Transverse colon (tissue), 4 donors: ENCODE data around the gene VPS8. TPM values are rescaled to one million over a fixed set of nuclear protein-coding genes. Genes with fewer than 3 reads are reported as not detected.

ENCODE experiments used
- DNase-seq: peaks from one replicate; pipeline ENCODE4 v3.0.0-alpha.2; 2019
- H3K27ac ChIP-seq, 4 donors: fragments of 200-600 bp; sonication (generic); 2 replicates each; pipeline ENCODE4 v1.5.1; 2016 to 2018; ENCODE audit warnings: inconsistent platforms in 4 of 4
- H3K27me3 ChIP-seq: fragments of 200-600 bp; sonication (generic); 2 replicates; pipeline ENCODE4 v1.5.1; 2017; ENCODE audit warnings: inconsistent platforms
- H3K36me3 ChIP-seq, 4 donors: fragments of 200-600 bp; sonication (generic); 2 replicates each; pipeline ENCODE4 v1.5.1; 2017 to 2019; ENCODE audit warnings: inconsistent platforms in 4 of 4
- H3K4me1 ChIP-seq, 4 donors: fragments of 200-600 bp; sonication (generic); 2 replicates each; pipeline ENCODE4 v1.5.1; 2017 to 2020; ENCODE audit warnings: inconsistent platforms in 4 of 4
- H3K4me3 ChIP-seq, 4 donors: fragments of 200-600 bp; sonication (generic); 1 replicate in 1 of 4; 2 replicates in 3 of 4; pipeline versions ENCODE4 v1.5.1 to v1.6.1; 2017 to 2019; ENCODE audit warnings: inconsistent platforms in 4 of 4
- H3K9me3 ChIP-seq, 2 donors: fragments of 200-600 bp; sonication (generic); 2 replicates each; pipeline ENCODE4 v1.5.1; 2017 to 2019; ENCODE audit warnings: inconsistent platforms in 2 of 2
- CTCF ChIP-seq, 5 experiments: fragments of 200-600 bp in 3 of 5; fragments of 450-650 bp in 2 of 5; sonication (generic) in 3 of 5; IDR thresholded peaks; 1 replicate in 2 of 5; 2 replicates in 3 of 5; pipeline ENCODE4 v1.5.1; 2016 to 2017; ENCODE audit warnings: antibody characterized with exemption in 5 of 5, inconsistent platforms in 3 of 5, mild to moderate bottlenecking in 2 of 5, moderate library complexity in 1 of 5
- EP300 ChIP-seq: sonication (generic); formaldehyde crosslinking; IDR thresholded peaks from one replicate; pipeline ENCODE4 v1.6.1; 2017; ENCODE audit warnings: antibody characterized with exemption, low read depth
- POLR2A ChIP-seq: fragments of 450-650 bp; IDR thresholded peaks from one replicate; pipeline ENCODE4 v1.6.1; 2016; ENCODE audit warnings: antibody characterized with exemption, mild to moderate bottlenecking, moderate library complexity
- POLR2AphosphoS5 ChIP-seq, 3 donors: sonication (generic); formaldehyde crosslinking; IDR thresholded peaks; one replicate each; pipeline ENCODE4 v1.6.1; 2016; ENCODE audit warnings: antibody characterized with exemption in 3 of 3
- WGBS, 2 donors: methylation state at CpG; one replicate each; pipeline ENCODE4 v1.1.5; 2018; ENCODE audit warnings: low coverage in 1 of 2; 5-methylcytosine and 5-hydroxymethylcytosine counted together
- in situ Hi-C, 4 donors: fragments of 200-750 bp; cut with MboI; loops; one replicate each; pipeline versions ENCODE4 v1.15.0 to v1.15.1; 2017; ENCODE audit warnings: low sequenced_read_pairs in 3 of 4, low pct_ligation_motif_present in 1 of 4, low pct_unique_long_range_greater_than_20kb in 1 of 4
- intact Hi-C: fragments of 100-400 bp; cut with DNase I; formaldehyde crosslinking; loops from one replicate; pipeline ENCODE4 v1.15.1; 2023; ENCODE audit warnings: low total_unique reads
- total RNA-seq, 4 donors: library from RNA; depleted of rRNA; stranded (reverse); fragments of >200 nt; gene quantifications; one replicate each; pipeline ENCODE4 v1.1.0, GENCODE V29; 2016

Gene VPS8
- total RNA-seq, 4 donors from 2014 or later, result 35.8 to 115 (median 70.3) TPM

- Histone ChIP-seq H3K4me1 (peaks cover 0 to 9% (median 4%) of the 10 kb centered on the region in 4 donors), H3K9me3 (no peaks in the 10 kb centered on the region), H3K27ac (peak overlapping the region; percentile 1 to 60 (median 35)), H3K4me3 (no peak overlapping the region), H3K27me3 (no peaks in the 10 kb centered on the region), H3K36me3 (peaks cover 0 to 7% (median 3%) of the 10 kb centered on the region in 4 donors)
- intact Hi-C loops, result no loop called here
- 58 to 60% methylated on average over 2 to 6 of the region's 6 CpGs for WGBS, 2 donors
- in situ Hi-C loops, result no loop called here
- TF ChIP-seq EP300, result no peak
- peak in 1 of 3 donors; percentile 18 for TF ChIP-seq POLR2AphosphoS5 (IDR thresholded peaks at IDR 0.05)
- DNase-seq, result peak; percentile 67
Measured at GRCh38 chr3:184825121-184825820, 13.3 kb downstream of the VPS8 start.

- Histone ChIP-seq H3K4me3 (no peak overlapping the region), H3K27ac (no peak overlapping the region), H3K36me3 (peaks cover 0 to 16% (median 3%) of the 10 kb centered on the region in 4 donors), H3K4me1 (peaks cover 0 to 9% (median 4%) of the 10 kb centered on the region in 4 donors), H3K27me3 (no peaks in the 10 kb centered on the region), H3K9me3 (no peaks in the 10 kb centered on the region)
- in situ Hi-C loops, result no loop called here
- WGBS, 2 donors, result 82 to 83% methylated on average over 1 to 2 of the region's 2 CpGs
- TF ChIP-seq POLR2AphosphoS5 (IDR thresholded peaks at IDR 0.05) (no peak), EP300 (no peak), POLR2A (no peak), CTCF (IDR thresholded peaks at IDR 0.05) (no peak)
- intact Hi-C loops, result no loop called here
- no peak for DNase-seq
Measured at GRCh38 chr3:184827572-184827971, 15.6 kb downstream of the VPS8 start.

- intact Hi-C loops, result no loop called here
- in situ Hi-C loops, result no loop called here
- peaks cover 0 to 37% (median 1%) of the 10 kb centered on the region in 4 donors for H3K36me3 ChIP-seq
Measured at GRCh38 chr3:184832044-184832443, 20.1 kb downstream of the VPS8 start.

GRCh38 chr3:184832903-184833302, 20.9 kb downstream of the VPS8 start:
- in situ Hi-C loops, result no loop called here
- peaks cover 0 to 43% (median 1%) of the 10 kb centered on the region in 4 donors for H3K36me3 ChIP-seq
- WGBS, 2 donors, result 77 to 91% methylated on average over 4 of the region's 4 CpGs

More at GRCh38 chr3:184832044-184832443, 20.1 kb downstream of the VPS8 start:
- H3K27me3 ChIP-seq, result no peaks in the 10 kb centered on the region
- H3K4me1 ChIP-seq, result no peaks in the 10 kb centered on the region
- DNase-seq, result no peak
- H3K4me3 ChIP-seq, result no peak overlapping the region
- no peaks in the 10 kb centered on the region for H3K9me3 ChIP-seq
- no peak overlapping the region for H3K27ac ChIP-seq
- TF ChIP-seq EP300 (no peak), POLR2A (no peak), POLR2AphosphoS5 (IDR thresholded peaks at IDR 0.05) (no peak), CTCF (IDR thresholded peaks at IDR 0.05) (no peak)

More at GRCh38 chr3:184832903-184833302, 20.9 kb downstream of the VPS8 start:
- H3K4me1 ChIP-seq, result no peaks in the 10 kb centered on the region
- DNase-seq, result no peak
- intact Hi-C loops, result no loop called here
- H3K27ac ChIP-seq, result no peak overlapping the region
- no peaks in the 10 kb centered on the region for H3K9me3 ChIP-seq
- no peak for TF ChIP-seq CTCF (IDR thresholded peaks at IDR 0.05)
- no peak for TF ChIP-seq EP300
- no peak for TF ChIP-seq POLR2A
- TF ChIP-seq POLR2AphosphoS5 (IDR thresholded peaks at IDR 0.05), result no peak
- H3K4me3 ChIP-seq, result no peak overlapping the region
- H3K27me3 ChIP-seq, result no peaks in the 10 kb centered on the region
